ENCODE results near the gene SOX15. TPM values are rescaled to one million over a fixed set of nuclear protein-coding genes. Genes with fewer than 3 reads are reported as not detected.

Gene SOX15
- total RNA-seq, 1 experiment from 2014 or later: 6.3 TPM

DNA sequence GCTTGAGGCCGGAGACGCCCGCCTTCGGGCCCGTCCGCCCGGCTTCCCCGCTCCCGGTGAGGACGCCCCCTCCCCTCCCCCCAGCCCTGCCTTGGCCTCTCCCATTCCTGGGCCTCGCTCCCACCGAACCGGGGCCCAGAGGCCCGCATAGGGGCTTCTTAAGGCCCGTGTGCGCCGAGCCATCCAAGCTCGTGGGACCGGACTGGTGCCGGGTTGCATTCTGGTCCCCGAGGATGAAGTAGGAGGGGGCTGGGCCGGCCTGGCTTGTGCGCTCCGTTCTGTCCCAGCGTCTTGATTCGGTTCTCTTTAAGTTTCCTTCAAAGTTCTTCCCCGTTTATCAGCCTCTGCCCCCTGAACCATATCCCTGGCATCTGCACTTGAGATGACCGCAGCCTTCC, 27.7 kb downstream of the SOX15 start:
- ChIA-PET POLR2A (ENCODE audit: unreplicated experiment) (interaction anchor here (0.5 to 0.7 kb wide), 2 partner anchors 123 to 158 kb away, joined by 3 read pairs; no protein-coding TSS in a partner anchor), CTCF (no interaction called here)
- peak overlapping the region; percentile 95 for H3K4me3 ChIP-seq (ENCODE audit: low read length)
- no peaks in the 10 kb centered on the region for H3K9me2 ChIP-seq (replicated peaks; ENCODE audit: low read length)
- no peaks in the 10 kb centered on the region for H3F3A ChIP-seq (ENCODE audit: low read length, unreplicated experiment)
- no peaks in the 10 kb centered on the region for H4K20me1 ChIP-seq (ENCODE audit: low read length)
- no peak for DNase-seq
- H3K27ac ChIP-seq (ENCODE audit: low read length): peak overlapping the region; percentile 46
- peak overlapping the region; percentile 100 for H3K4me2 ChIP-seq (ENCODE audit: low read length)
- H3K9ac ChIP-seq (ENCODE audit: low read length): peak overlapping the region; percentile 98
- H3K79me2 ChIP-seq (ENCODE audit: low read length): peaks cover 42% of the 10 kb centered on the region
- no peaks in the 10 kb centered on the region for H3K9me3 ChIP-seq (ENCODE audit: low read length)
- no peaks in the 10 kb centered on the region for H3K27me3 ChIP-seq (ENCODE audit: low read length)
- H3K4me1 ChIP-seq (ENCODE audit: insufficient read depth, low read length): peaks cover 37% of the 10 kb centered on the region
- peak overlapping the region; percentile 73 for H2AFZ ChIP-seq (ENCODE audit: low read length)
- ATAC-seq: no peak
- BruUV-seq (replicated peaks): TSS peak; percentile 25
- TF ChIP-seq, protein P1, sequence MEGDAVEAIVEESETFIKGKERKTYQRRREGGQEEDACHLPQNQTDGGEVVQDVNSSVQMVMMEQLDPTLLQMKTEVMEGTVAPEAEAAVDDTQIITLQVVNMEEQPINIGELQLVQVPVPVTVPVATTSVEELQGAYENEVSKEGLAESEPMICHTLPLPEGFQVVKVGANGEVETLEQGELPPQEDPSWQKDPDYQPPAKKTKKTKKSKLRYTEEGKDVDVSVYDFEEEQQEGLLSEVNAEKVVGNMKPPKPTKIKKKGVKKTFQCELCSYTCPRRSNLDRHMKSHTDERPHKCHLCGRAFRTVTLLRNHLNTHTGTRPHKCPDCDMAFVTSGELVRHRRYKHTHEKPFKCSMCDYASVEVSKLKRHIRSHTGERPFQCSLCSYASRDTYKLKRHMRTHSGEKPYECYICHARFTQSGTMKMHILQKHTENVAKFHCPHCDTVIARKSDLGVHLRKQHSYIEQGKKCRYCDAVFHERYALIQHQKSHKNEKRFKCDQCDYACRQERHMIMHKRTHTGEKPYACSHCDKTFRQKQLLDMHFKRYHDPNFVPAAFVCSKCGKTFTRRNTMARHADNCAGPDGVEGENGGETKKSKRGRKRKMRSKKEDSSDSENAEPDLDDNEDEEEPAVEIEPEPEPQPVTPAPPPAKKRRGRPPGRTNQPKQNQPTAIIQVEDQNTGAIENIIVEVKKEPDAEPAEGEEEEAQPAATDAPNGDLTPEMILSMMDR (conservative IDR thresholded peaks at IDR 0.05; ENCODE audit: low read depth, low read length): no peak
- no peak for TF ChIP-seq EZH2 (IDR thresholded peaks at IDR 0.05; ENCODE audit: low read length, unreplicated experiment)
- TF ChIP-seq EZH2phosphoT487 (IDR thresholded peaks at IDR 0.05; ENCODE audit: borderline replicate concordance, low read length): no peak
- H3K36me3 ChIP-seq (ENCODE audit: low read depth, low read length): peaks cover 14% of the 10 kb centered on the region; the same call in 1 of the 2 replicates
- intact Hi-C loops (cut with micrococcal nuclease): no loop called here

DNA sequence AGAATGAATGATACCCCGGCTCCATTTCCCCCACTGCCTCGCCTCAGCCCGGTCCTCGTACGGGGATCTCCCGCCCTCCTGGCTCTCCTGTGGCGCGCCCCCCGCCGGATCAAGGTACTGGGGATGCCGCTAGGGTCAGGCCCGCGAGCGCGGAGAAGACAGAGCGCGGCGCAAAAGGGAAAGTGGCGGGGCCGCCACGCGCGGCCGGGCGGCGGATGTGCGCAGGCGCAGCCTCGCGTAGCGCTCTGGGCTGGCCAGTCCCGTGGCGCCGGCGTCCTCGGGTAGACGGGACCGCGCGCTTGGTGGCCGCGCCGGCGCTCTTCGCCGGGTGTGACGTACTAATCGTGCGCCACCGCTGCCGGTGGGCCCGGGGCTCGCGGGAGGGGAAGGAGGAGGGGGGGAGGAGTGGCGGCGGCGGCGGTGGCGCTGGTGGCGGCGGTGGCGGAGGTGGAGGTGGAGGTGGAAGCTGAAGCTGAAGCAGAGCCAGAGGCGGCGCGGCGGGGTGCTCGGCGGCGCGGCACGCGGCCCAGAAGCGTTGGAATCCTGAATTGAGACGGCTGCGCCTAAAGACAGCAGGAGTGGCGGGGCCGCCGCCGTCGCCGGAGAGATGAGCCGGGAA, 28.2 kb downstream of the SOX15 start, which contains the start of gene SENP3:
Gene SENP3 (plus strand): TSS at position 331 of the 619 bp plus-strand sequence. CDS start 1,158 bp downstream, outside the sequence.
- TF ChIP-seq, protein P1 (conservative IDR thresholded peaks at IDR 0.05; ENCODE audit: low read depth, low read length): no peak
- TF ChIP-seq EZH2 (IDR thresholded peaks at IDR 0.05; ENCODE audit: low read length, unreplicated experiment) (no peak), EZH2phosphoT487 (IDR thresholded peaks at IDR 0.05; ENCODE audit: borderline replicate concordance, low read length) (no peak)
- H2AFZ ChIP-seq (ENCODE audit: low read length): peak within 1 kb of the TSS; percentile 75
- ChIA-PET CTCF (interaction anchor here (1.6 kb wide), 1 partner anchor 49 kb away, joined by 4 read pairs; no protein-coding TSS in a partner anchor), POLR2A (ENCODE audit: unreplicated experiment) (interaction anchor here (0.5 to 0.7 kb wide), 3 partner anchors 124 to 157 kb away, joined by 3 read pairs; partner anchors contain the start of gene TMEM102)
- H3K36me3 ChIP-seq (ENCODE audit: low read depth, low read length): peaks cover 14% of the 10 kb centered on the region; the same call in 1 of the 2 replicates
- DNase-seq (peak; percentile 83), ATAC-seq (peak; percentile 69)
- H3F3A ChIP-seq (ENCODE audit: low read length, unreplicated experiment): no peaks in the 10 kb centered on the region
- H3K9me3 ChIP-seq (ENCODE audit: low read length): no peaks in the 10 kb centered on the region
- BruUV-seq (replicated peaks): no TSS peak
- intact Hi-C loops (cut with micrococcal nuclease): loop anchor here (1.0 kb wide), 1 partner anchor 47 kb away; no protein-coding TSS in a partner anchor
- peaks cover 42% of the 10 kb centered on the region for H3K79me2 ChIP-seq (ENCODE audit: low read length)
- no peaks in the 10 kb centered on the region for H3K9me2 ChIP-seq (replicated peaks; ENCODE audit: low read length)
- H3K27ac ChIP-seq (ENCODE audit: low read length): peak within 1 kb of the TSS; percentile 73
- H4K20me1 ChIP-seq (ENCODE audit: low read length): no peaks in the 10 kb centered on the region
- no peaks in the 10 kb centered on the region for H3K27me3 ChIP-seq (ENCODE audit: low read length)
- peak within 1 kb of the TSS; percentile 98 for H3K9ac ChIP-seq (ENCODE audit: low read length)
- H3K4me1 ChIP-seq (ENCODE audit: insufficient read depth, low read length): peaks cover 37% of the 10 kb centered on the region
- H3K4me3 ChIP-seq (ENCODE audit: low read length): peak within 1 kb of the TSS; percentile 95
- peak within 1 kb of the TSS; percentile 100 for H3K4me2 ChIP-seq (ENCODE audit: low read length)
